Adrenal gland (tissue), 12 donors: ENCODE data around the gene GRIA3. TPM values are rescaled to one million over a fixed set of nuclear protein-coding genes. Genes with fewer than 3 reads are reported as not detected.
"Not testable (repeated sequence)": the region's sequence is repeated elsewhere in the genome, so short reads cannot be mapped to it uniquely, and the experiment has no call there.

Experiments
- DNase-seq, 7 donors: peaks; one replicate each; pipeline ENCODE4 v3.0.0-alpha.2; 2019 to 2020
- H3K27ac ChIP-seq, 5 donors: fragments of 200-600 bp; sonication (generic) in 4 of 5; 1 replicate in 3 of 5; 2 replicates in 2 of 5; pipeline versions ENCODE4 v1.5.1 to v1.8.0; 2016 to 2020; ENCODE audit warnings: mild to moderate bottlenecking in 1 of 5
- H3K27me3 ChIP-seq: fragments of 200-600 bp; 2 replicates; pipeline ENCODE4 v1.8.0; 2021
- H3K36me3 ChIP-seq, 2 donors: fragments of 200-600 bp; replicated peaks in 1 of 2; 1 replicate in 1 of 2; 2 replicates in 1 of 2; pipeline versions ENCODE4 v1.5.1 to v1.8.0; 2018 to 2022
- H3K4me1 ChIP-seq, 2 donors: fragments of 200-600 bp; replicated peaks in 1 of 2; 1 replicate in 1 of 2; 2 replicates in 1 of 2; pipeline versions ENCODE4 v1.5.1 to v1.8.0; 2018 to 2021
- H3K4me3 ChIP-seq, 4 donors: fragments of 200-600 bp; sonication (generic) in 3 of 4; one replicate each; pipeline ENCODE4 v1.5.1; 2016 to 2018
- H3K9me3 ChIP-seq, 3 donors: fragments of 200-600 bp; sonication (generic) in 1 of 3; replicated peaks in 1 of 3; 1 replicate in 2 of 3; 2 replicates in 1 of 3; pipeline versions ENCODE4 v1.5.1 to v1.8.0; 2016 to 2021
- CTCF ChIP-seq, 6 experiments: fragments of 450-650 bp in 4 of 6; fragments of 200-600 bp in 2 of 6; sonication (generic) in 1 of 6; IDR thresholded peaks; 1 replicate in 5 of 6; 2 replicates in 1 of 6; pipeline versions ENCODE4 v1.5.1 to v1.8.0; 2016 to 2021; ENCODE audit warnings: antibody characterized with exemption in 6 of 6, mild to moderate bottlenecking in 2 of 6, moderate library complexity in 1 of 6
- POLR2A ChIP-seq, 2 donors: fragments of 450-650 bp; IDR thresholded peaks; one replicate each; pipeline ENCODE4 v1.6.1; 2017; ENCODE audit warnings: antibody characterized with exemption in 2 of 2, mild to moderate bottlenecking in 2 of 2, moderate library complexity in 1 of 2
- WGBS, 4 donors: extraction: QIAGEN DNeasy Blood & Tissue Kit in 2 of 4; methylation state at CpG; one replicate each; pipeline versions ENCODE4 v1.1.5 to v1.1.7; 2013 to 2017; 5-methylcytosine and 5-hydroxymethylcytosine counted together
- intact Hi-C, 2 donors: fragments of 100-400 bp; cut with DNase I; formaldehyde crosslinking; loops; one replicate each; pipeline versions ENCODE4 v1.14.1 to v1.15.0; 2022 to 2023
- polyA plus RNA-seq, 3 donors: library from polyadenylated mRNA; stranded (reverse); fragments of 200-250 nt in 2 of 3; fragments of 350-450 nt in 1 of 3; fragmentation: Illumina TruSeq in 1 of 3; extraction: RNeasy Lipid Tissue Mini Kit (QIAGEN cat#74804) in 1 of 3; gene quantifications; one replicate each; pipeline ENCODE4 v1.2.3, GENCODE V29; 2013 to 2014
- total RNA-seq, 9 donors: library from RNA; depleted of rRNA in 4 of 9; stranded (reverse); fragments of >200 nt in 4 of 9; fragments of 120-200 nt in 1 of 9; fragmentation: NEBNext Ultra II Directional in 1 of 9; extraction: Animal tissue kit (Norgen Biotek cat#: 25700) in 1 of 9; gene quantifications; one replicate each; pipeline versions ENCODE4 v1.1.0 to v1.2.4, GENCODE V29; 2013 to 2023
- donor health status: healthy with polysubstance abuse.
- donor health status: Bipolar disorder and iron deficiency.
- donor health status: DM: yes; HTN: yes; CAD: no.
- donor health status: DM: no; HTN: no; CAD: no.
- donor health status: DM: no; HTN: no; CAD: no.
- donor health status: DM: yes; HTN: yes; CAD: no.

GRIA3 gene
- total and polyA plus RNA-seq, 12 donors, result 9.1 to 51.9 (median 21.1) TPM

GRCh38 chrX:123504630-123505270 lies 320.7 kb downstream of the GRIA3 start:
- H3K9me3 ChIP-seq, result no peaks in the 10 kb centered on the region
- no peak overlapping the region for H3K4me3 ChIP-seq
- H3K27me3 ChIP-seq, result no peaks in the 10 kb centered on the region
- H3K27ac ChIP-seq, result no peak overlapping the region
- no peaks in the 10 kb centered on the region for H3K36me3 ChIP-seq
- 58 to 77% (median 62%) methylated on average over 2 to 3 of the region's 3 CpGs for WGBS, 4 donors
- no peak for DNase-seq
- H3K4me1 ChIP-seq, result no peaks in the 10 kb centered on the region
- no peak for TF ChIP-seq CTCF (IDR thresholded peaks at IDR 0.05)
- TF ChIP-seq POLR2A (IDR thresholded peaks at IDR 0.05), result no peak
- intact Hi-C loops, result no loop called here

- TF ChIP-seq CTCF (IDR thresholded peaks at IDR 0.05) (no peak), POLR2A (IDR thresholded peaks at IDR 0.05) (no peak)
These were observed 329.7 kb downstream of the GRIA3 start for GRCh38 chrX:123513585-123514278.

GRCh38 chrX:123514279-123514640 lies 330.2 kb downstream of the GRIA3 start:
- H3K9me3 ChIP-seq, H3K36me3 ChIP-seq, H3K4me1 ChIP-seq, H3K27ac ChIP-seq, intact Hi-C loops, H3K27me3 ChIP-seq, H3K4me3 ChIP-seq: not testable (repeated sequence)
- 57 to 88% (median 66%) methylated on average over 8 to 26 of the region's 26 CpGs for WGBS, 4 donors
- DNase-seq, result peak in 1 of 7 donors; percentile 1

More at GRCh38 chrX:123513585-123514278, 329.7 kb downstream of the GRIA3 start:
- Histone ChIP-seq H3K36me3 (no peaks in the 10 kb centered on the region), H3K27me3 (no peaks in the 10 kb centered on the region), H3K27ac (no peak overlapping the region), H3K4me1 (no peaks in the 10 kb centered on the region), H3K9me3 (no peaks in the 10 kb centered on the region), H3K4me3 (no peak overlapping the region)
- intact Hi-C loops, result no loop called here
- 50 to 66% (median 57%) methylated on average over 6 of the region's 6 CpGs for WGBS, 4 donors
- no peak for DNase-seq

GRCh38 chrX:123518791-123519190 lies 334.7 kb downstream of the GRIA3 start:
- Histone ChIP-seq H3K27me3 (no peaks in the 10 kb centered on the region), H3K27ac (no peak overlapping the region), H3K36me3 (no peaks in the 10 kb centered on the region), H3K4me1 (no peaks in the 10 kb centered on the region), H3K9me3 (no peaks in the 10 kb centered on the region), H3K4me3 (no peak overlapping the region)
- no peak for TF ChIP-seq CTCF (IDR thresholded peaks at IDR 0.05)
- no peak for TF ChIP-seq POLR2A (IDR thresholded peaks at IDR 0.05)
- intact Hi-C loops, result no loop called here
- WGBS, 4 donors, result 49 to 74% (median 68%) methylated on average over 2 of the region's 2 CpGs
- DNase-seq, result no peak
